SJSA1 (cell line): Measurements from ENCODE around the gene PNPLA2. TPM values are rescaled to one million over a fixed set of nuclear protein-coding genes. Genes with fewer than 3 reads are reported as not detected.

Experiments
- DNase-seq, 2 experiments: peaks; one replicate each; pipeline ENCODE4 v3.0.0-alpha.2; 2015 to 2020; ENCODE audit warnings: low spot score in 2 of 2, low read depth in 1 of 2
- H3K27ac ChIP-seq: fragments of 250-450 bp; sonication (Bioruptor Pico); 2 replicates; pipeline ENCODE4 v1.5.1; 2020; ENCODE audit warnings: mild to moderate bottlenecking, moderate library complexity
- H3K27me3 ChIP-seq: fragments of 250-450 bp; sonication (Bioruptor Pico); replicated peaks from 2 replicates; pipeline ENCODE4 v1.5.1; 2020; ENCODE audit warnings: mild to moderate bottlenecking, moderate library complexity
- H3K36me3 ChIP-seq: fragments of 250-450 bp; sonication (Bioruptor Pico); 2 replicates; pipeline ENCODE4 v1.5.1; 2020; ENCODE audit warnings: mild to moderate bottlenecking
- H3K4me1 ChIP-seq: fragments of 250-450 bp; sonication (Bioruptor Pico); replicated peaks from 2 replicates; pipeline ENCODE4 v1.6.1; 2021; ENCODE audit warnings: mild to moderate bottlenecking
- H3K4me3 ChIP-seq: fragments of 250-450 bp; sonication (Bioruptor Pico); 2 replicates; pipeline ENCODE4 v1.5.1; 2020; ENCODE audit warnings: mild to moderate bottlenecking
- H3K9me3 ChIP-seq: fragments of 250-450 bp; sonication (Bioruptor Pico); replicated peaks from 2 replicates; pipeline ENCODE4 v1.5.1; 2020; ENCODE audit warnings: mild to moderate bottlenecking
- total RNA-seq: library from RNA; depleted of rRNA; stranded (reverse); fragments of >200 nt; shearing (Covaris generic); gene quantifications from 2 replicates; pipeline ENCODE4 v1.2.3, GENCODE V29; 2014

The PNPLA2 gene
- total RNA-seq, 1 experiment from 2014 or later = 5.0 TPM

DNA sequence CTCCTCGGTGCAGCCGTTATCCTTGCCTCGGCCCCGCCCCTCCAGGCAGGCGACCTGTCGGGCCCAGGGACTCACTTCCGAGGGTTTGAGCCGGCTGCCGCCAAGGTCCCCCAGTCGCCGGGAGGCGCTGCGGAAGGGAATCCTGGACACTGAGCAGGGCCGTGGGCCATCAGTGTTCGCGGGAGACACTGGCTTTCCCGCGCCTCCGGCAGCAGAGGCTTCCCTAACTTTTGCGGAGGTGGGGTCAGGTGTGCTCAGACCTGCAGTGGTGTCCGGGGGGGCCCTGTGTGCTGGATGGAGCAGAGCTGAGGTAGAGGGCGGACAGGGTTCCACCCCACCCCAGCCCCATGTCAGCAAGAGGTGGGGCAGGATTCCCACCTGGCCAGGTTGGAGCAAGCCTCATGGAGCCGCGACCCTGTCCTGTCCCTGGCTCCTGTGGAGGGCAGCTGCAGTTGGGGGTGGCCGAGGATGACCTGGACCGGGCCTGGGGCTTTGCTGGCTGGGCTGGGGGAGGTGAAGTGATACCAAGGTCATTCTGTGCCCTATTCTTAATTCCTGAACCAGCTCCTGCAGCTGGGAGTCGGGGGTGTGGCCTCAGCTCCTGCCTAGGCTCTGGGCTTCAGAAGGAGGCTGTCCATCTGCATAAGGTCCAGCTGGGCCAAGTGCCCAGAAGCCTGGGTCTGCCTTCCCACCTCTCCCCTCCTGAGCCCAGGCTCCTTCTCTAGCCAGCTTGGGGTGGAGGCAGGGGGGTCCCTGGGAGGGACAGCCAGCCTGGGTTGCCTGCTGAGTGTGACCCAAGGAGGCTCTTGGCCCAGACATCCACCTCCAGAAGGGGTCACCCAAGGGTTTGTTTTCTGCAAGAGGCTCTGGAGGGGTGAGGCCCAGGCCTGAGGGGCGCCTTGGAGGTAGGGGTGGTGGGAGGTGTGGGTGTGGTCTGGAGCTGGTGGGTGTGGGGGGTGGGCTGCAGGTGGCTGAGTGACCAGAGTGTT lies 32.4 kb downstream of the PNPLA2 start:
- Histone ChIP-seq H3K9me3 (no peaks in the 10 kb centered on the region), H3K4me3 (no peak overlapping the region), H3K4me1 (peaks cover 6% of the 10 kb centered on the region), H3K27me3 (no peaks in the 10 kb centered on the region), H3K36me3 (peaks cover 6% of the 10 kb centered on the region; the same call in 1 of the 2 replicates), H3K27ac (no peak overlapping the region)
- DNase-seq = no peak

DNA sequence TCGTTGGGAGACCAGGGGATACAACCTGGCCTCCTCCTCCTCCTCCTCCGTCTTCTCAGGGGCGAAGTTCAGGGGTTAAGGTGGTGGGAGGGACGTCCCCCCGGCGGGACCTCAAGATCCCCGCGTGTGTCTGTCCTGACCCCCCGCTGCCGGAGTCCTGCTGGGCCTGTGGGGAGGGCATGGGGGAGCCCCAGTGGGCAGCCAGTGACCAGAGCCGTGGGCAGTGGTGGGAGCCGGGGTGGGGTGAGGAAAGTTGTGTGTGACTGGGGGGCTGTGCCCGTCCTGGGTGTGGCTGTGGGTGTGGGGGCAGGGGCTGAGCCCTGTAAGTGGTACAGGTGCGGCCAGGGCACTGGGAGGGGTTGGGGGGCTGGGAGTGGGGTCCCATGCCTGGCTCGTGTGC lies 34.0 kb downstream of the PNPLA2 start:
- Histone ChIP-seq H3K36me3 (peaks cover 6% of the 10 kb centered on the region; the same call in 1 of the 2 replicates), H3K4me1 (no peaks in the 10 kb centered on the region)

DNA sequence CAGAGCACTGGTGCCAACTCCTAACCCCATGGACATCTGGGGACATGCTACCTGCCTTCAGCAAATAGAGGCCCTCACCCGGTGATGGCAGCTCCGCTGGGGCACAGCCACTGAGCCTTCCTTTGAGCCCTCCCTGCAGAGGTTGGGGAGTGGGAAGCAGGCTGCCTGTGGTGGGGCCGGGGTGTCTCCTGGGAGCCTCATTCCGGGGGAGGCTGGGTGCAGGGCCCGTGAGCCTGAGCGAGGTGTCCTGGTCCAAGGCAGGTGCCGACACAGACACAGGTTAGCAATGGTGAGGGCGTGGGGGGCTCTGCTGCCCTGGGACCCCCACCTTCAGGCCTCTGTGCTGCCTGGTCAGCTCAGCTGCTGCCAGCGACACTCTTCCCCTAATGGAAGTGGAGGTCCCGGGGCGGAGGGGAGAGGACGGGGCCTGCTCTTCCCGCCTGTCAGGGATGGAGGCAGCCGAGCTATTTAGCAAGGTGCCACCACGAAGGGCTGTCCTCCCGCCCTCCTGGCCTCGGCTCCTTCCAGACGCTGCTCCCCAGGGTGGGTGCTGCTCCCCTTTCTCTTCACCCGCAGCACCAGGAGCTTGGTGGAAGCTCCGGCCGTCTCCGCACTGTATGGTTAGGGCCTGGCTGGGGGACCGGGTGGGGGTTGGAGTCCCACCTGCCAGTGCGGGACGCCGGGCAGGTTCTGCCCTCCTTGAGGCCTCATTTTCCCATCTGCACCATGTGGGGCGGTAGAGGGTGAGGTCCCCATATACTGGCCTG lies 35.2 kb downstream of the PNPLA2 start:
- Histone ChIP-seq H3K27me3 (no peaks in the 10 kb centered on the region), H3K27ac (no peak overlapping the region), H3K9me3 (no peaks in the 10 kb centered on the region), H3K4me1 (no peaks in the 10 kb centered on the region), H3K4me3 (no peak overlapping the region), H3K36me3 (peaks cover 4% of the 10 kb centered on the region; the same call in 1 of the 2 replicates)
- DNase-seq = no peak

More for the DNA sequence above, 34.0 kb downstream of the PNPLA2 start:
- Histone ChIP-seq H3K27me3 (no peaks in the 10 kb centered on the region), H3K9me3 (no peaks in the 10 kb centered on the region), H3K27ac (no peak overlapping the region), H3K4me3 (no peak overlapping the region)
- DNase-seq = no peak

DNA sequence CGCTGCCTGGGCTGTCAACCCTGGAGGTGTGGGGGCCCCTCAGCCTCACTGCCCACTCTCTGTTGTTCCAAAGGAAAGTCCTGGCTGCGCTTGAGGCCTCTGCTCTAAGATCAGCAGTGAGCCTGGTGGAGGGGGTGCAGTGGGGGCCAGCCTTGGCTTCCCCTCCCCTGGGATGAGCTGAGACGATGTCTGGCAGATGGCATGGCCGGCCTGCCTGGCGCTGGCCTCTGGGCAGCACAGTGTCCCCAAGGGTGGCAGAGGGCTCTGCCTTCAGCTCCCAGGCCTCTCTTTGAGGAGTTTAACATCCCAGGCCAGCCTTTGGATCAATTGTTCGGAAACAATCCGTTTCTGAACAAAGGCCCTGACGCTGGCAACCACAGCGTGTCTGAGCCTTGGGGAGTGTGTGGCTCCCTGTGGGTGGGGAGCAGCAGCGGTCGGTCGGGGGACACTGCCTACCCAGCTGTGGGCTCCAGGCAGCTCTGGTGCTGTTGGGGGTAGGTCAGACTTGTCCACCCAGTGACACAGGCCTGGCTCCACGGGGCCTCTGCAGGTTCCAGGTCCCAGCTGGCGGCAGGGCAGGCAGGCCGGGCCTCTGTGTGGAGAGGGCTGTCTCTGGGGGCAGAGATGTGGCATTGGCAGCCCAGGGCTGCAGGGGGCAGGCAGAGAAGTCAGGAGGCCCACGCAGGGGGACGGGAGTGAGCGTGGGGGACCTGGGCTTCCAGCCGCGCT lies 36.1 kb downstream of the PNPLA2 start:
- peaks cover 4% of the 10 kb centered on the region; the same call in 1 of the 2 replicates for H3K36me3 ChIP-seq
- no peaks in the 10 kb centered on the region for H3K27me3 ChIP-seq
- no peak for DNase-seq
- no peak overlapping the region for H3K27ac ChIP-seq
- H3K4me3 ChIP-seq = no peak overlapping the region
- H3K9me3 ChIP-seq = no peaks in the 10 kb centered on the region
- H3K4me1 ChIP-seq = no peaks in the 10 kb centered on the region

DNA sequence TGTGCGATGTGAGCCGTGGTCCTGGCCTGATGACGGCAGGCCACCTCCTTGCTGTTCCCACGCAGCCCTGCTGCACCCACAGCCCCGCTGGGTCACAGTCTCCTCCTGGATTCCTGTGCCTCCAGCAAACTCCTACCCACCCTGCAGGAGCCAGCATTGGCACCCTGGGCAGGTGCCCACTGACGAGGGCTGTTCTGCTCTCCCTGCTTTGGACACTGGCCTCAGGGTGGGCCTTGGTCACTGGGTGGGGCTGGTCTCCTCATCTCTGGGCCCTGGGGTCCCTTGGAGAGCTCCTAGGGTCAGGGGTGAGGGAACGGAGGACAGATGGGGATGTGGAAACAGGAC lies 36.6 kb downstream of the PNPLA2 start:
- Histone ChIP-seq H3K36me3 (peaks cover 4% of the 10 kb centered on the region; the same call in 1 of the 2 replicates), H3K4me1 (no peaks in the 10 kb centered on the region), H3K9me3 (no peaks in the 10 kb centered on the region), H3K4me3 (no peak overlapping the region), H3K27me3 (no peaks in the 10 kb centered on the region), H3K27ac (no peak overlapping the region)
- no peak for DNase-seq

DNA sequence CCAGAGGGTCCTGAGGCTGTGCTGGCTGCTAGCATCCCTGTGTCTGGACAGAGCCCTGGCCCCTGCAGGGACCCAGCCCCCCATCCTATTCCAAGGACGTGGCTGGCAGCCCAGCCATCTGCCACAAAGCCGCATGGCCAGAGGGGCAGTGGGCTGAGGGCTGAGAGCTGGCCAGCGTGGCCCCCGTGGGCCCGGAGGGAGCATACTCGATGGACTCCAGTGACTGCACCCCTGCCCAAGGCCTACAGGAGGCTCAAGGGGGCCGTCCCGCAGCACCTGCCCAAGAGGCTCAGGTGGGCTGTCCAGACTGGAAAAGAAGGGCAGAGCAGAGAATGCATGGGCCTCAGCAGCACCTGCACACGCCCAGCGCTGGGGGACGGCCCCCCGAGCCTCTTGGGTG lies 37.1 kb downstream of the PNPLA2 start:
- H3K36me3 ChIP-seq = peaks cover under 1% of the 10 kb centered on the region; the same call in 1 of the 2 replicates
- H3K4me3 ChIP-seq = no peak overlapping the region
- no peak for DNase-seq
- H3K9me3 ChIP-seq = no peaks in the 10 kb centered on the region
- H3K27ac ChIP-seq = no peak overlapping the region
- no peaks in the 10 kb centered on the region for H3K27me3 ChIP-seq
- no peaks in the 10 kb centered on the region for H3K4me1 ChIP-seq

DNA sequence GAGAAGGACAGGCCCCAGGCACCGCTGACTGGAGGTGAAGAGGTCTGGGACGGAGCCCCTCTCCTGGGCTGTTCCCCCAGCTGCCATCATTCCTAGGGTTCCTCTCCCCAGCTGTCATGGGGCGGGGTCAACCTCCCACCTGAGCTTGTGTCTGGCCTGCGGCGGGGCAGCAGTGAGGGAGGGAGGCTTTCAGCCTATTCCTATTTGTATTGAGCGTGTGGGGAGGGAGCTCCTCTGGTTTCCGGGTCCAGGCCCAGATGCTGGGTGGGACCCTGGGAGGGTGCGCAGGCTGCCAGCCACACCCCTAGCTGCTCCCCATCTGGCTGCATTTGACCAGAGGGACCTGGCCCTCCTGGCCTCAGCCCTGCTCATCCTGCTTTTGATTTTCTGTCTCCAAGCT lies 37.7 kb downstream of the PNPLA2 start:
- no peak for DNase-seq
- Histone ChIP-seq H3K27me3 (no peaks in the 10 kb centered on the region), H3K27ac (no peak overlapping the region), H3K4me1 (no peaks in the 10 kb centered on the region), H3K36me3 (no peaks in the 10 kb centered on the region), H3K4me3 (no peak overlapping the region), H3K9me3 (no peaks in the 10 kb centered on the region)

DNA sequence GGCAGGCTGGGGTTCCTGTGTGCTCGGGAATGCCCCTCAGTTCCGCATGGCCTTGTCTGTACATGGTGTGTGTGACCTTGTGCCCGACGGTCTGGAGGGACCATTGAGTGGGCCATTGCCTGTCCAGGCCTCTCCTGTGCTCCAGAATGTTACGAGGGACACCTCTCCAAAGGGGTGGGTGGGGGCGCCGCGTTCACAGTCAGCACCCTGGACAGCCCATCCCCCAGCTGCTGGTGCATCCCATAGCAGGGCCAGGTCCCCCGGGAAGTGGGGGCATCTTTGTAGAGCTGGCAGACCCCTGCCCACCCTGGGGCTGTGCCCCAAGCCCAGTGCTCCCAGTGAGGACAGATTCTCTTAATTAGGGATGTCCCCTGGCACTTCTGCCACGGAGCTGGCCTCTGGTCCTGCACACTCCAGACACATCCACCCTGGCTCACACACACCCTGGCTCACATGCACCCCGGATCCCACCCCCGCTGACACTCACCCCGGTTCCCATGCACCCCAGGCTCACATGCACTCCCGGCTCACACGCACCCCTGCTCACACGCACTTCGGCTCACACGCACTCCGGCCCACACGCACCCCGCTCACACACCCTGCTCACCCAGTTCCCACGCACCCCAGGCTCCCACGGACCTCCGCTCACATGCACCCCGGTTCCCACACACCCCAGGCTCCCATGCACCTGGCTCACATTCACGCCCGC lies 39.5 kb downstream of the PNPLA2 start:
- Histone ChIP-seq H3K27me3 (no peaks in the 10 kb centered on the region), H3K27ac (no peak overlapping the region), H3K36me3 (no peaks in the 10 kb centered on the region), H3K4me1 (no peaks in the 10 kb centered on the region), H3K4me3 (no peak overlapping the region), H3K9me3 (no peaks in the 10 kb centered on the region)
- no peak for DNase-seq

DNA sequence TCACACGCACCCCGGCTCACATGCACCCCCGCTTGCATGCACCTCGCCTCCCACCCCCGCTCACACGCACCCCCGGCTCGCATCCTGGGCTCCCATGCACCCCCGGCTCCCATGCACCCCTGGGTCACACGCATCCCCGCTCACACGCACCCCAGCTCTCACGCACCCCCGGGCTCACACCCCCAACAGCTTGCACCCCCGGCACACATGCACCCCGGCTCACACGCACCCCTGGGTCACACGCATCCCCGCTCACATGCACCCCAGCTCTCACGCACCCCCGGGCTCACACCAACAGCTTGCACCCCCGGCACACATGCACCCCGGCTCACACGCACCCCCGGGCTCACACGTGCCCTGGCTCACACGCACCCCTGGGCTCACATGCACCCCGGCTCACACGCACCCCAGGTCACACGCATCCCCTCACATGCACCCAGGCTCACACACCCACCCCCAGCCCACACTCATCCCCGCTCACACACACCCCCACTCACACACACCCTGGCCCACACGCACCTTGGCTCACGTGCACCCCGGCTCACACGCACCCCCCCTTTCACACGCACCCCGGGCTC lies 40.1 kb downstream of the PNPLA2 start:
- DNase-seq = no peak
- H3K36me3 ChIP-seq = no peaks in the 10 kb centered on the region
- H3K27me3 ChIP-seq = no peaks in the 10 kb centered on the region
- no peaks in the 10 kb centered on the region for H3K4me1 ChIP-seq
- H3K4me3 ChIP-seq = no peak overlapping the region
- H3K9me3 ChIP-seq = no peaks in the 10 kb centered on the region
- H3K27ac ChIP-seq = no peak overlapping the region

DNA sequence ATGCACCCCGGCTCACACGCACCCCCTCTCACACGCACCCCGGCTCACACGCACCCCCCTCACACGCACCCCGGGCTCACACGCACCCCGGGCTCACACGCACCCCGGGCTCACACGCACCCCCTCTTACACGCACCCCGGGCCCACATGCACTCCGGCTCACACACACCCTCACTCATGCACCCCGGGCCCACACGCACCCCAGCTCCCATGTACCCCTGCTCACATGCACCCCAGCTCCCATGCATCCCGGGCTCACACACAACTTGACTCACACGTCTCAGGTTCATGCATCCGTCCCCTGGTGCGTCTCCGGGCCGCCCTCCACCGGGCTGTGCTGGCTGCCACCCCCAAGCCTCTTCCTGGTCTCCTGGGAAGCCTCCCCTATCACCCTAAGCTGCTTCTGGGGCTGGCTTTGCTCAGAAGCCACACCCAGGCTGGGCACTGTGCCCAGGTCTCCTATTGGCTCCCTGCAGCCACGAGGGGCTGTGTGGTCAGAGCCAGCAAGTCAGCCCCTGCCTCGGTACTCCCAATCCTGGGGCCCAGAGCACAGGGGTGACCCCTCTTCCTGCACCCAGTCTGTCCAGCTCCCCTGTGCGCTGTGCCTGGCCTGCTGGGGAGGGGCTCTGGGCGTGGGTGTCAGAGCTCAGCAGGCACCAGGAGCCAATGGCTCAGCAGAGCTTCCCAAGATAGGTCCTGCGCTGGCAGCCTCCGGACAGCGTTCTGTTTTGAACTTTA lies 40.8 kb downstream of the PNPLA2 start:
- H3K27ac ChIP-seq = no peak overlapping the region
- H3K4me1 ChIP-seq = no peaks in the 10 kb centered on the region
- no peak overlapping the region for H3K4me3 ChIP-seq
- no peak for DNase-seq
- 0 out of 2 replicates have a peak, but pooled peaks cover 2% of the 10 kb centered on the region for H3K36me3 ChIP-seq
- H3K27me3 ChIP-seq = no peaks in the 10 kb centered on the region
- no peaks in the 10 kb centered on the region for H3K9me3 ChIP-seq

DNA sequence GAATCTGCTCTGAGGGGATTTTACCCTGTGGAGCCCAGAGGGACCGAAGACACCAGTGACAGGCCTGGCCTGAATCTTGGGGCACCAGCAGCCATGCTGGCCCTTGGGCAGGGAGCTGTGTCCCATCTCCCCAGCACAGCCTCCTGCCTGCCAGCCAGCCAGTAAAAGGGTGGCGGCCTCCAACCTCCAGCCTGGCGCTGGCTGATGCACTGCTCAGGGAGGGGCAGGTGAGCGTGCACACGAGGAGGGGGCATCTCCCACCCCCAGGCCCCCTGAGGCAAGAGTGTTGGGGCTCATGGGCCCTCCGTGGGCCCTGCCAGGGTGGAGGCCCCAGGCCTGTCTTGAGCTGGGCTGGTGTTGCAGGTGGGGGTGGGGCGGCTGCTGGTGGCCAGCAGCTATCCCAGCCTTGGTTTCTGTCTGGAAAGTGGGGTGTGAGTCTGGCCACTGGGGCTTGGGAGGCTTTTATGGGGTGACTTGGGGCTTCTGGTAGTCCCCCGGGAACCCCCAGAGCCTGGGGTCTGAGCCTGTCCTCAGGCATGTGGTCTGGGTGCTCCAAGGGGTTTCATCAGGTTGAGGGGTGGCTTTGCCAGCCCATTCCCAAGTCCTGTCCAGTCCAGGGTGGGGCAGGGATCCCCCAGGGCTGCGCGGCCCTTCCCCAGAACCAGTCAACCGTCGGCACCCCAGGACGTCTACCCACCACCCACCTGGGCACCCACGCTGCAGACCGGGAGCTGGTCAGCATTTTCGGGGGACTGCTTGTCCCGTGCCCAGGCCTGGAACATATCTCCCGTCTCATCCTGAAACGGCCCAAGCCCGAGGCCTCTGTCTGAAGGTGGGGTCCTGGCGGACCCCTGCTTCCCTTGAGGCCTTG lies 41.8 kb downstream of the PNPLA2 start:
- no peaks in the 10 kb centered on the region for H3K27me3 ChIP-seq
- no peaks in the 10 kb centered on the region for H3K9me3 ChIP-seq
- H3K27ac ChIP-seq = no peak overlapping the region
- no peak for DNase-seq
- H3K4me3 ChIP-seq = no peak overlapping the region
- no peaks in the 10 kb centered on the region for H3K4me1 ChIP-seq
- H3K36me3 ChIP-seq = 0 out of 2 replicates have a peak, but pooled peaks cover 2% of the 10 kb centered on the region

DNA sequence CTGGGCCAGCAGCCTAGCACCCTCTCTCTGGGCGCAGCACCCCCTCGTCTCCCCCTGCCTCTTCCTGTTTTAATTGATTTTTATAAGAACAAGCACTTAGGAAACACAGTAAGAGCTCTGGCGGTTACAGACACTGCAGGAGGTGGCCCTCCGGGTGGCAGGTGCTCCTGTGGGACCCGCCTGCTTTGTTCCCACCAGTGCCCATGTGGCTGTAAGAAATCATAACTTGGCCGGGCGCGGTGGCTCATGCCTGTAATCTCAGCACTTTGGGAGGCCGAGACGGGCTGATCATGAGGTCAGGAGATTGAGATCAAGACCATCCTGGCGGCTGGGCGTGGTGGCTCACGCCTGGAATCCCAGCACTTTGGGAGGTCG lies 42.4 kb downstream of the PNPLA2 start:
- Histone ChIP-seq H3K4me1 (no peaks in the 10 kb centered on the region), H3K9me3 (no peaks in the 10 kb centered on the region), H3K36me3 (0 out of 2 replicates have a peak, but pooled peaks cover 2% of the 10 kb centered on the region), H3K27ac (no peak overlapping the region), H3K27me3 (no peaks in the 10 kb centered on the region), H3K4me3 (no peak overlapping the region)
- DNase-seq = no peak
